Hematopoietic multipotent progenitor cell (in vitro differentiated cells): ENCODE results near the gene HMGCS1. TPM values are rescaled to one million over a fixed set of nuclear protein-coding genes. Genes with fewer than 3 reads are reported as not detected.
"Not testable (repeated sequence)": the region's sequence is repeated elsewhere in the genome, so short reads cannot be mapped to it uniquely, and the experiment has no call there.

ENCODE experiments used
- DNase-seq, 3 donors: peaks; one replicate each; pipeline ENCODE4 v3.0.0-alpha.2; 2011 to 2015; ENCODE audit warnings: low read depth in 2 of 3, low spot score in 2 of 3
- total RNA-seq: library from RNA; depleted of rRNA; stranded (reverse); fragments of >200 nt; gene quantifications from one replicate; pipeline ENCODE4 v1.2.3, GENCODE V29; 2012

HMGCS1 gene
- total RNA-seq, 1 donor: 25.3 TPM

DNA sequence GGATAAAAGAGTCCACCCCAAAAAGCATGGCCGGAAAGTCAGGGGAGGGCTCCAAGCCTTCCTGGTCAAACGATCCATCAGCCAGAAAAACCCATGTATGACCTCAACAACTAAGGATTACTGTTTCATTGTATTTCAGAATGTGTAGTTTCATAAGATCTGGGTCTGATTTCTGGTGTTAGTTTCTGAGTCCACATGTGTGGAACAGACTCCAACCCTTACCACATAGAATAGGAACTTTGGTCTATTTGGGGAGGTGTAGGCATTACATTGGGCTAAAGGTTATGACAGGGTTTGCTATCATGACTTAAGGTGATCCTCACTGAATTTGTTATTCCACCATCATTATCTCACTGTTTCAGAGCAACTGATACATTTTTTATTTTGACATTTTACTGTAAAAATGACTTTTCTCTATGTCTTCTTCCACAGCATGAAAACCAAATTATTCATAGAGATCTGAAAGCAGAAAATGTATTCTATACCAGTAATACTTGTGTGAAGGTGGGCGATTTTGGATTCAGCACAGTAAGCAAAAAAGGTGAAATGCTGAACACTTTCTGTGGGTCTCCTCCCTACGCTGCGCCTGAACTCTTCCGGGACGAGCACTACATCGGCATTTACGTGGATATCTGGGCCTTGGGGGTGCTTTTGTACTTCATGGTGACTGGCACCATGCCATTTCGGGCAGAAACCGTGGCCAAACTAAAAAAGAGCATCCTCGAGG lies 33.5 kb downstream of the HMGCS1 start:
- no peak for DNase-seq

- DNase-seq: no peak
Observed at GRCh38 chr5:43275391-43275790, 37.8 kb downstream of the HMGCS1 start.

GRCh38 chr5:43274435-43275114 lies 38.6 kb downstream of the HMGCS1 start:
- DNase-seq: peak in 2 of 3 donors; percentile 2 to 57

- no peak for DNase-seq
Observed at GRCh38 chr5:43273552-43273951, 39.7 kb downstream of the HMGCS1 start.

DNA sequence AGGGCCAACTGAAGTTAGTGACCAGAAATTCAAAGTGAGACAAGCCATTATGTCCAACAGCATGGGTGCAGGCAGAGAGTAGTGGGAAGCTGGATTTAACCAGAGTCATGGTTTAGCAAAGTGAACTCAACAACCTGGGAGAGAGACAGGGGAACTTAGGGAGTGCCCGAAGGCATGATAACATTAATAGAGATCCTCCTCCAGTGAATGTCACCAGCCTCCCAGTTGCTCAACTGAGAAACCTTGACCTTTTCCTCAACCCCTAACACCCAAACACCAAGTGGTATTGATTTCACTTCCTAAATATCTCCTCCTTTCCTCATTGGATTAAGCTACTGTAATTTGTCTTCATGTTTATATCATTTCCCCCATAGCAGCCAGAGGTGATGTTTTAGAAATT lies 42.6 kb downstream of the HMGCS1 start:
- no peak for DNase-seq

DNA sequence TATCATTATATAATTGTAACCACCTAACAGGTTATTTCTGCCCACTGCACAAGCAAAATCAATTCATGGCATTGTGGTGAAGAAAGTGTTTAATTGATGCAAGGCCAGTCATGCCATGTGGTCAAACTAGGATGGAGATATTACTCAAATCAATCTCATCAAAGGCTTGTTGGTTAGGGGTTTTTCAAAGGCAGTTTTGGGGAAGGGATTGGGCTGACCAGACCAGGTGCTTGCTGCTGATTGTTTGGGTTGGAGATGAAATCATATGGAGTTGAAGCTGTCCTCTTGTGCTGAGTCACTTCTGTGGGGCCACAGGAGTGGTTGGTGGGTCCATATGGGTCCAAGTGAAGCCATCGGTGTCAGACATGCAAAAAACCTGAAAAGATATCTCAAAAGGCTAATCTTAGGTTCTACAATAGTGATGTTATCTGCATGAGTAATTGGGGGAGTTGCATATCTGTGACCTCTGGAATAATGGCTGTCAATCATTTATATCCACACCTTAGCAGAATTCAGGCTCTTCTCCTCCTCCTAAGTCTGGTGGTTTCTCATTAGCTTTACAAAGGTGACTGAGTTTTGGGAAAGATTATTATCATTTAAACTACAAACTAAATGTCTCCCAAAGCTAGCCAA lies 44.9 kb downstream of the HMGCS1 start:
- no peak for DNase-seq

GRCh38 chr5:43262269-43262668 lies 50.9 kb downstream of the HMGCS1 start:
- DNase-seq: not testable (repeated sequence)

DNA sequence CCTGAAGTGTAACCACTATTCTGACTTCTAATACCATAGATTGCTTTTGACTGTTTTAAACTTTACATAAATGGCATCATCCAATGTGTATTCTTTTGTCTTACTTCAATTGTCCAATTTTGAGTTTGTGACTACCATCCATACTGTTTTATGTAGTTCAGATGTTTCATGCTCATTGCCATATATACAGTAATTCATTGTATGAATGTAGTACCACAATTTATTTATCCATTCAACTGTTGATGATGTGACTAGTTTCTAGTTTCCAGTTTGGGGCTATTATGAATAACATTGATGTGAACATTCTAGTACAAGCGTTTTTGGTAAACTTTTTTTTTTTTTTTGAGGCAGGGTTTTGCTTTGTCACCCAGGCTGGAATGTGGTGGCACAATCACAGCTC lies 55.1 kb downstream of the HMGCS1 start:
- DNase-seq: no peak

DNA sequence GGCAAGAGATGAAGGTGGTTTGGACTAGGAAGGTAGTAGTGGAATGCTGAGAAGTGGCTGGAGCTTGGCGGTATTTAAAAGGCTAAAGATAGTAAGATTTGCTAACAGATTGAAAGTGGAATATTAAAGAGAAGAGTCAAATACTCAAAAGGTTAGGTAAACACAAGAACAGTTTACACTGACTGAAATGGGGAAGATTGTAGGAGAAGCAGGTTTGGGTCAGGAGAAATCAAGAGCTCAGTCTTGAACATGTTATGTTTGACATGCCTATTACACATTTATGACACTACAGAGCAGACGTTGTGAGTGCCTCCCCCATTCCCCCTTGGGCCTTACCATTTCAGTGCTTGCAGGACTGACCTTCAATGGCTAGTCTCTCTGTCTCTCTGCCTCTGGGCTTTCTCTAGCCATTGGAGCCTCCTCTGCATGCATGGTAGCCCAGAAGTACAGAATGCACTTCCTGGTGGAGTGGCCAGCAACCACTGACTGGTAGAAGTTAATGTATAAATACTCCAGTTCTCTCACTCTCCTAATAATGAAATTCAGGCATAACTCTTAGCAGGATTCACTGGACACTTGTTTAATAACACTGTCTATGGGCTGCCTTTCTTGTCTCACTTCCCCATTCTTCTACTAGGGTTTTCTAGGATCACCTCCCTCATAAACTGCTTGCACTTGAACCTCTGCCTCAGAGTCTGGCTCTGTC lies 56.8 kb downstream of the HMGCS1 start:
- DNase-seq: no peak

DNA sequence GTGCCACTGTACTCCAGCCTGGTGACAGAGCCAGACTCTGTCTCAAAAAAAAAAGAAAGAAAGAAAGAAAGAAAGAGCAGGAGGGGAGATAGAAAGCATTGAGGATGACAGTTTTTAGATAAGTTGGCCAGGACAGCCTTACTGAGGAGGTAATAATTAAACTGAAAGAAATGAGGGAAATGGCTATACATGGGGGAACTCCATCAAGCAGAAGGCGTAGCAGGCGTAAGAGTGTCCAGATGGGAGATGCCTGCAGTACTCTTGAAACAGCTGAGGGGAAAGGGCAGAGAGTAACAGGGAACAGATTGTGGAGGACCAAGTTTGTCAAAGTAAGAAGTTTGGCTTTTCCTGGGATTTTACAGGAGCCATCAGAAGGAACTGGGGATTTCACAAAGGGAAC lies 57.5 kb downstream of the HMGCS1 start:
- no peak for DNase-seq

- DNase-seq: no peak
Observed at GRCh38 chr5:43251754-43252153, 61.5 kb downstream of the HMGCS1 start.

GRCh38 chr5:43245724-43246385 lies 67.4 kb downstream of the HMGCS1 start:
- DNase-seq: no peak

DNA sequence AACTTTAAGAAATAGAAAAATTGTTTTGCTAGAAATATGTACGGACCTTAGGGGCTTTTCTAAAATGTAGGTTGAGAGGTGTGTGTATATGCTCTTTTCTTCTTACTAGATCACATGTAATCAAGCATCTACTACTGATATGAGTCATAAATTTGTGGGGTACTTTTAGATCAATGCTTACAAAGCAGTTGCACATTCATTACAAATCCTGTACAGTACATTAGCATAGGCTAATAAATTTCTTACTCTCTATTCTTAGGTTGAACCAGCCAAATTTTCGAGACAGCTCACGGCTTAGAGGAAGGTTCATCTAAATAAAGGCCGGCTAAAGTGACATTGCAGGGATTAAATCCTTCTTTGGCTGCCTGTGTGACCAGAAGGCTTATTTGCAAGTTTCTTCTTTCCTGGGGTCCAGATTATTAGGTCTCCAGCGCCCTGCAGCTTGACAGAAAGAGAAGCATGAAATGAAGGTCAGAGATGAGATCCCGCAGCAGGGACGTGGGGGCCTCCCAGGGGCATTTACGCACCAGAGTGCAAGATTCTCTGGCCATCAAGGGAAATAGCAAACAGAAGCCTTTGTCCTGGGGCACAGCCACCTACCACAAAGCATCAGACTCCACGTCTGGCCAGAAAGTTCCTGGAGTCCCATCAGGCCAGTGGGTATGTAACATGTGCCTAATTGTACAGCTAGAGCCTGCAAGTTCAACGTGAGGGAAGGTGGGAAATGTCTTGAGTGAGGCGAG lies 68.2 kb downstream of the HMGCS1 start:
- DNase-seq: no peak

DNA sequence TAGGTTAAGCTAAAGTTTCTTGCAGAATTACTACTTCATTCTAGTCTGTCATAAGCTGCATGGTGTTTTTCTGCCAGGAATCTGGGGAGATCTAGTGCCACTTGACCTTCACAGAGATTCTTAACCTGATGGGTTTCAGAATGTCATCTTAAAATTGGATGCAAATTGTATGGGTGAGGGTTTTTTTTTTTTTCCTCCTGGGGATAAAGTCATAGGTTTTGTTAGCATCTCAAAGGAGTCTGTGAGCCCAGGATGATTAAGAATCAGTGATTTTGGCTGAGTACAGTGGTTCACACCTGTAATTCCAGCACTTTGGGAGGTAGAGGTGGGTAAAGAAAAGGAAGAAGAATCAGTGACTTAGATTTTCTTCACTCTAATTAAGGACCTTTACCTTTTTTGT lies 69.9 kb downstream of the HMGCS1 start:
- DNase-seq: no peak

GRCh38 chr5:43242196-43242595 lies 71.0 kb downstream of the HMGCS1 start:
- no peak for DNase-seq

Other genes with a start within 250 kb of the HMGCS1 start
- gene ZNF131, start 192.5 kb downstream of the HMGCS1 start, total RNA-seq: 38.8 TPM
- 0.27 TPM for gene NIM1K, start 121.2 kb downstream of the HMGCS1 start, total RNA-seq
- 8.9 TPM for gene CCL28, start 99.0 kb upstream of the HMGCS1 start, total RNA-seq
- 4.3 TPM for gene TMEM267, start 170.5 kb upstream of the HMGCS1 start, total RNA-seq
- 1.6 TPM for gene C5orf34, start 201.7 kb upstream of the HMGCS1 start, total RNA-seq
- gene PAIP1, start 243.7 kb upstream of the HMGCS1 start, total RNA-seq: 40.4 TPM